ENCODE measurements around the gene CDR2L.
"Not testable (repeated sequence)": the region's sequence is repeated elsewhere in the genome, so short reads cannot be mapped to it uniquely, and the experiment has no call there.

CDR2L gene

DNA sequence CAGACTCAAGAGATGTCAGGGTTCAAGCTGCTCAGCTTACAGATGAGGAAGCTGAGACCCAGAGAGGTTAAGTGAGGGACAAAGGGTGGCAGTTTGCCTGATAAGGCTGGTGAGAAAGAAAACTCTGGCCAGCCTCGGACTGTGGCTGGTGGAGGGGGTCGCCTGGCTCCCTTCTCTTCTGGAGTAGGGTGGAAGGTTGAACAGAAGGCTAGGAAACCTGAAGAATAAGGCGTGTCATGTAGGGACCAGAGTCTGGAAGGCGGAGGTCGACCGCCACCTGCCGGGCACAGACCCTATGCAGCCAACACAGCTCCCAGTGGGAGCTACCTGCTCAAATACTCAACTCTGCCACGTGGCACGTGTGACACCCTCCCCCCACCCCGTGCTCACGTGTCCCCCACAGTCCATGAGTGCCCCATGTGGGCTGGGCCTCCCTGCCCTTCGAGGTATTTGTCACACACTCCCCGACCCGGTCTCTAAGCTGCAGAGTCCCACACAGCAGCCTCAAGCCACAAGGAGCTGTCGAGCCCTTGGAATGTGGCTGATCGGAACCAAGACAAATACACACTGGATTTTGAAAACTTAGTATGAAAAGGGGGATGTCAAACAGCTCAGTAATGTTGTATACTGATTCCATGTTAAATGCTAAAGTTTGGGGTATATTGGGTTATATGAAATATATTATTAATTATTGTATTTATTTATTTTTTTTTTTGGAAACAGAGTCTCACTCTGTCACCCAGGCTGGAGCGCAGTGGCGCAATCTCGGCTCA, 26.7 kb upstream of the CDR2L start:
- DNase-seq = peak in 1 of 2 experiments; percentile 23

DNA sequence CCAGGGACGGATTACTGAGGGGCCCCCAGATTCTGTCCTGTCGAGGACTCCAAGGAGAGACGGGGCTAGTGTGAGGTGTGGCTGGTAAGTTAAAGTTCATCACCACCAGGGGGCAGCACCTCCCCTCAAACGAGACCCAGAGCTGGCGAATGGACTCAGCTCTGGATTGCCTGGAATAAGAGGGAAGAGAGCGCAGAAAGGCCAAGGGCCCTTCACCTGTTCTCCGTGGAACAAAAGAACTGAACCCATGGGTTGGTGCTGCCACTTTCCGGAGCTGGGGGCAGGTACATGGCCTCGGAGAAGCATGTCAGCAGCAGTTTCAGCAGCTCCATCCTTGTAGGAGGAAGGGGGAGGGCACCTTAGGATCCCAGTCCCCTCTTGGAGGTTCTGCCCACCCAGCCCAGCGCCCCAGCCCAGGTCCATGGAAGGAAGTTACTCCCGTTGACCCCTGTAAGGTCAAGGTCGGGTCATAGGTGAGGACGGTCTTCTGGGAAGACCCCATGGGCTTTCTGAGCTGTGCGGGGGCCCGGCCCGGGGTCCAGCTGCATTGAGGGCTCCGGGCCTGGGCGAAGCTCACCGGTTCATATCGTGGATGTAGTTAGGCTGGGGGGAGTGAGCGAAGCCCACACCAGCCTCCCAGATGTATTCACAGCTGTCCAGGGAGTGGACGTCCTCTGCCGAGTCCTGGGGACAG, 25.6 kb upstream of the CDR2L start:
- DNase-seq = peak; percentile 82 to 90

DNA sequence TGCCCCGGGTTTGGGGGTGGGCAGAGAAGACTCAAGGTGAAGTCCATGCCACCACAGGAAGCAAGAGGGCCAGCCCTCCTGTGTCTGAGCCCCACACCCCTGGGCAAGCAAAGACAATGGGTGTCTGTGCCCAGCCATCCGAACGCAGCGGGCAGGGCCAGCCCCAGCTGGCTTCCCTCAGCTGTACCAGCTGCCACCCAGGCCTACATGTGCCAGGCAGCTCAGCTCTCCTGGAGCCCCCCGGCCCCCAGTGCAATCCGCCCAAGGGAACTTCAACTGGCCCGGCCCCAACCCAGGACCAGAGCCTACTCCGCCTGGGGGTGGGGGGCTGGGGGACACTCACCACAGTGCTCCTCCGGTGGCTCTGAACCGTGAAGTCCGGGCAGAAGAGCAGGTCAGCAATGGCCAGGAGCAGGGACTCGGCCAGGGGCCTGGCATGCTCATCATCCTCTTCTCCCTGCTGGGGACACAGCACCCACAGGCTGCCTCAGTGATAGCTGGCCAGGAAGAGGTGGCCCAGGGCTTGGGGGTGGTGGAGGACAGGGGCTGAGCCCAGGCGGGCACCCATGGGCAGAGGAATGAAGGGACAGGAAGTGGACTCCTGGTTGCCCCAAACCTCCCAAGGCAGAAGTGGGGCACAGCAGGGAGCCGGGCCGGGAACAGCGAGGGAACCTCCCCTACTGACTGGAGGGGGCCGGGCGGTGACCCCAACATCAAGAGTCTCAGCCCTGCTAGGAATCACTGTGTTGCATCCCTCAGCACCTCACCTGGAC, 24.6 kb upstream of the CDR2L start:
- DNase-seq = peak in 1 of 2 experiments; percentile 9

DNA sequence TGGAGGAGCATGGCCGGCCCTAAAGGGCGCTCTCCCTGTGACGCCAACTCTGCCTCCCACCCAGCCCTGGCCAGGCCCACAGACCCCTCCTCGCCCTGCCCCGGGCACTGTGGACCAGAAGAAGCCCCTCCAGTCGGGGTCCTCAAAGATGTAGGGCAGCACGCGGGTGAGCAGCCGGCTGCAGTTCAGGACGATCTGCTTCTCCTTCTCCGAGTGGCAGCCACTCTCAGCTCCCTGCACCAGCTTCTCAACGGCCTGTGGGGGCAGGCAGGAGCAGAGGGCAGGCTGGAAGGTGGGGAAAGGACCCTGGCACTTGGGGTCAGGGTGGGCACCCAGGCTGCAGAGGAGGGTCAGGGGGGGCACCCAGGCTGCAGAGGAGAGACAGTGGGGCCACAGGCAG, 23.8 kb upstream of the CDR2L start:
- no peak for DNase-seq

GRCh38 chr17:74964246-74964761, 23.1 kb upstream of the CDR2L start:
- DNase-seq = no peak

DNA sequence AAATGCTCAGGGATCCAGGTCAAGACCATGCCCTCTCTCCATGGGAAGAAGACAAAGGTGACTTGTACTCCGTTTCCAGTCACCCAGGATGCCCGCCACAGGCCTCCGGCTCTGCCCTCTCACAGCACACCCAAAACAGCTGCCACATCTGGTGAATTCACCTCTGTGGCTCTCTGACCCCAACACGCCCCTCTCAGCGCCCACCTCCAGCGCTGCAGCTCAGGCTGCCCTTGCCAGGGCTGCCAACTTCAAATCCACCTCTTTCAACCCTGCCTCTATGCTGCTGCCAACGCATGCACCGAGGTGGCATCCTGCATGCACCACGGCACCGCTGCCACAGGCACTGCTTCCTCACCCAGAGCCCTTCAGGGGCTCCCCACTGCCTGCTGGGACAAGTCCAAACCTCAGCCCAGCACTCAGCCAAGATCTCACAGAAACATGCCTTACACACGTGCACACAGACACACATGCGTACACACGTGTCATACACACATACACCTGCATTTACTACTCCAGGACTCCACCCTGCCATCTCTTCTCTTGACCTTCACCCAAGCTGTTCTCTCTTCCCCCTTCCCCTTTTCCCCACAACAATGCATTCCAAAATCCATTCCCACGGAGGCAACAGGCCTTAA, 22.3 kb upstream of the CDR2L start:
- DNase-seq = no peak

DNA sequence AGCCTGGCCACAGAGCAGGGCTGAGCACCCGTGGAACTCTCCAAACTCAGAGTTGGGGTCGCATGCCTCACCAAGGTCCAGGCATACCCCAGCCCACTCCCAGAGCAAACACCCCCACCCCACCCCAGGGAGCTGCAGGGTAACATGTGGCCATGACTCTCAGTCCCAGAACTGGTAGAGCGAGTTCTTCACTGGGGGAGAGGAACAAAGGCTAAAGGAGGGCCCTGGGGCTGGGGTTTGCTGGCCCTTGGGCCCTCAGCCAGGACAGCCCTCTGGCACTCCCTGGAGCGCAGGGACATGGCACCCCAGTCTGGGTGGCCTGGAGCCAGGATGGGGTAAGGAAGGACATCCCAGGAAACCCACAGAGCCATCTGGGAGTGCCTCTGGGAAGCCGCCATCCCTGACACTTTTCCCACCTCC, 19.1 kb upstream of the CDR2L start:
- no peak for DNase-seq

- DNase-seq = not testable (repeated sequence)
Measured at GRCh38 chr17:74969501-74969900, 17.9 kb upstream of the CDR2L start.

DNA sequence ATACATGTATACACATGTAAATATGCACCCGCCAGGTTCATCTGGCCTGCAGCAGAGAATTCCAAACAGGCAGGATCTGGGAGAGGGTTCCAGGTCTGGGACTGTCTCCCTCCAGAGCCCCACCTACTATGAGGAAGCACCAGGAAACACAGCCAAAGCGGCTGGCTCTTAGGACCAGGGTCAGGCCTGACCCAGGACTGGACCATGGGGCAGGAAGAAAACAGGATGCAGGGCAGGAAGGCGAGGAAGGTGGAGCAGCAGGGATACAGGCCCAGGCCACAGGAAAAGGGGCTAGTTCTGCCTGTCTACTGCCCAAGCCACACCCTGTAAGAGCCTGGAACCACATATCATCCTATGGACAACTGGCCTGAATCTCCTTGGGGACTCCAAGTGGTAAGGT, 17.0 kb upstream of the CDR2L start:
- DNase-seq = no peak

- no peak for DNase-seq
Measured at GRCh38 chr17:74971069-74971841, 16.2 kb upstream of the CDR2L start.

DNA sequence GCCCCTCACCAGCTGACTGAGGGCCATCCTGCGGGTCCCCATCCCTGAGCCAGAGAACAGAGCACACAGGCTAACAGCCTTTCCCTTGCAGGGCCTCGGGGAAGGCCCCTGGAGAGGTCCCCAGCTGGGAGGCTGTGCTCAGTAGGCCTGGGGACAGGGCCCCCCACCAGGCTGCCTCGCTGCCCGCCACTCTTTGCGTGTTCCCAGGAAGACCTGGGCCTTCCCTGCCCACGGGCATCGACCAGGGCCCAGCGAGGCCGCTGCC, 15.7 kb upstream of the CDR2L start:
- DNase-seq = no peak

GRCh38 chr17:74972107-74972972, 15.1 kb upstream of the CDR2L start, which contains the start of gene HID1:
TSS of gene HID1 (minus strand) at chr17:74972759. CDS start at chr17:74972656, 103 bp downstream.
- DNase-seq = peak in 1 of 2 experiments; percentile 63

- DNase-seq = no peak
Measured at GRCh38 chr17:74972973-74973328, 14.5 kb upstream of the CDR2L start.

GRCh38 chr17:74975943-74976342, 11.5 kb upstream of the CDR2L start:
- DNase-seq = no peak

- no peak for DNase-seq
Measured at GRCh38 chr17:74977802-74978201, 9.6 kb upstream of the CDR2L start.

GRCh38 chr17:74978240-74978639, 9.2 kb upstream of the CDR2L start:
- DNase-seq = no peak

DNA sequence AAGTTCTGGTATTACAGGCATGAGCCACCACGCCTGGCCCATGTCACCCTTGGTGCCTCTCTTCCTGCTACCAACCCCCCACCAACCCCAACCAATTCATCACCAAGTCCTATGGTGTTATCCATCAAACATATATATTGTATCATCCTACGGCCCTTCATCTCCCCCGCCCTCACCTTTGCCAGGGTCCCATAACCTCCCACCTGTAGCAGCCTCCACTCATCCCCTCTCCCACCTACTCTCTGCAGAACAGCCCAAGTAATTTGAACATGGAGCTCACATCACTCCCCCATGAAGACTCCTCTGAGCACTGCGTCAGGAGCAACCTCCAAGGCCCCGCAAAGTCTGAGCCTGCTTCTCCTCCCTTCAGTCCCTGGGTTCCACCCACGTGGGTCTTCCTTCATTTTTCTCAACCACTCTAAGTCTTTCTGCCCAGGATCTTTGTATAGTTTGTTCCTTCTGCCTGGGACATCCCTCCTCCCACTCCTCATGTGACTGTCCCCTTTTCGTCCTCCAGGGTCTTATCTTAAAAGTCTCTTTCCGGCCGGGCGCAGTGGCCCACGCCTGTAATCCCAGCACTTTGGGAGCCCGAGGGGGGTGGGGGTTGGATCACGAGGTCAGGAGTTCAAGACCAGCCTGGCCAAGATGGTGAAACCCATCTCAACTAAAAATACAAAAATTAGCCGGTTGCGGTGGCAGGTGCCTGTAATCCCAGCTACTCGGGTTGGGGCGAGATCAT, 7.9 kb upstream of the CDR2L start:
- no peak for DNase-seq

- DNase-seq = no peak
Measured at GRCh38 chr17:74981318-74981978, 6.0 kb upstream of the CDR2L start.

- peak in 1 of 2 experiments; percentile 87 for DNase-seq
Measured at GRCh38 chr17:74981979-74982662, 5.3 kb upstream of the CDR2L start.

Measured in NCI-H446 (cell line).